ENCODE data around the gene MIGA2. TPM values are rescaled to one million over a fixed set of nuclear protein-coding genes. Genes with fewer than 3 reads are reported as not detected.

Gene MIGA2
- total and polyA plus RNA-seq, 10 donors = 20.2 to 47.1 (median 34.4) TPM

GRCh38 chr9:129093602-129094386 lies 57.4 kb downstream of the MIGA2 start:
- WGBS, 5 donors = 68 to 79% (median 73%) methylated on average over 17 to 20 of the region's 20 CpGs
- Histone ChIP-seq H3K4me3 (no peak overlapping the region), H3K4me1 (peaks cover 0 to 18% (median 9%) of the 10 kb centered on the region in 6 donors), H3K27ac (peak overlapping the region in 7 of 8 donors; percentile 30 to 75 (median 65)), H3K9me3 (no peaks in the 10 kb centered on the region), H3K27me3 (replicated peaks in 1 of 7) (no peaks in the 10 kb centered on the region), H3K36me3 (peaks cover 5 to 66% (median 28%) of the 10 kb centered on the region in 6 donors)
- TF ChIP-seq POLR2AphosphoS5 (IDR thresholded peaks at IDR 0.05) (no peak), CTCF (IDR thresholded peaks at IDR 0.05 in 8 of 11, conservative IDR thresholded peaks at IDR 0.05 in 3 of 11) (no peak), POLR2A (IDR thresholded peaks at IDR 0.05) (no peak)
- DNase-seq = no peak
- intact Hi-C loops (cut with DNase I; ENCODE audit: low total_unique reads) = no loop called here

DNA sequence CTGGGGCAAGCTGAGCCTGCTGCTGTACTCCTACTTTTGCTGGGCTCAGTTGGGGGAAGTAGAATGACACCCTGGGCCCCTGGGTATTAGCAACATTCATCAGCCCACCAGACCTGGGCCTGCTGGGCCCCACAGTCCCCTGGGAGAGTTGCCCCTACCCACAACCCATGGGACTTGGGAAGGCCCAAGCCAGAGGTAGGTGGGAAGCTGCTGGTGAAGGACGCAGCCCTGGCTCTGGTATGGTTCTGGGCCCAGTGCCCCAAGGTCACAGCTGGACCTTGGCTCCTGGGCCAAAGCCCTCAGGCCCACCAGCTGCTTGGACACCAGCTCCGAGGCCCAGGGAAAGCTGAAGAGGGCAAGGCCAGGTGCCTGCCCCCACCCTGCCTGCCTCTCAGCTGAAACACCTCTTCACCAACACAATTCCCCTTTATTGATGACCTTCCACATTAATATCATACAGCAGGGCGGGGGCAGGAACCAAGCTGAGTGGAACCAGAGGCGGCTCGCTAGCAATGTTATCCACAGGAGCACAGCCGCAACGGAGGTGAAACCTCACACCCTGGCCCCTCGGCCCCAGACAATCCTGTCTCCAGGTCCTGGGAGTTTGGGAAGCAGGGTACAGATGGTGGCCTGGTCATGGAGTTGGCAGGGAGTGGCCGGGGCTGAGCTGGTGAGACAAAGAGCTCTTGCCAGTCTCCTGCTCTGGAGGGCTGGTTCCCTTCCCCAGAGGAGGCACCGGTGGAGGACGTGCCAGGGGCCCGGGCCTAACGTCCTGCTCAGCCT lies 58.2 kb downstream of the MIGA2 start:
- peaks cover 0 to 58% (median 20%) of the 10 kb centered on the region in 6 donors for H3K36me3 ChIP-seq
- no peaks in the 10 kb centered on the region for H3K27me3 ChIP-seq (replicated peaks in 1 of 7)
- no peak overlapping the region for H3K4me3 ChIP-seq
- H3K9me3 ChIP-seq = no peaks in the 10 kb centered on the region
- H3K27ac ChIP-seq = peak overlapping the region in 7 of 8 donors; percentile 30 to 75 (median 65)
- intact Hi-C loops (cut with DNase I; ENCODE audit: low total_unique reads) = no loop called here
- TF ChIP-seq POLR2A (IDR thresholded peaks at IDR 0.05) (no peak), POLR2AphosphoS5 (IDR thresholded peaks at IDR 0.05) (peak in 1 of 3 donors; percentile 35), CTCF (IDR thresholded peaks at IDR 0.05 in 8 of 11, conservative IDR thresholded peaks at IDR 0.05 in 3 of 11) (no peak)
- DNase-seq = no peak
- 62 to 79% (median 73%) methylated on average over 13 of the region's 13 CpGs for WGBS, 5 donors
- peaks cover 0 to 18% (median 9%) of the 10 kb centered on the region in 6 donors for H3K4me1 ChIP-seq

DNA sequence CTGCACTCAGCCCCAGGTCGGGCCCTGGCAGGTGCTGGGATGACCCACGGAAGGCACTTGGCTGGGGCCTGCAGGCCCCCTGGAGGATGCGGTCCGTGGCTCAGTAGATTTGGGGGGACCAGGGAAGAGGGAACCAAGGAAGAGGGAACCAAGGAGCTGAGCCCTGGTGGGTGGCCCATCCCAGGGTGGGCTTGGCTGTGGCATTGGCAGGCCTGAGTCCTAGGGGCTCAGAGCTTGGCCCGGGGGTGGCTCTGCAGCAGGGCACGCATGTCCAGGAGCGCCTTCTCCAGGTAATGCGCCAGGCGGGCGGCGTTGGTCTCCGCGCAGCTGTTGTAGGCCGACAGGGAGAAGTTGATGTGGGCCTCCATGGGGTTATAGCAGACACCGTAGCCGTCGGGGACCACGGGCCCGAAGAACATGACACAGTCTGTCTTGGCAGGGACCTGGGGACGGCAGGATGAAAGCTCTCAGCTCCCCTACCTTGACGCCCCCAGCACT lies 58.8 kb downstream of the MIGA2 start:
- H3K36me3 ChIP-seq = peaks cover 0 to 53% (median 14%) of the 10 kb centered on the region in 6 donors
- 92 to 94% (median 93%) methylated on average over 17 to 21 of the region's 21 CpGs for WGBS, 5 donors
- no peak for TF ChIP-seq CTCF (IDR thresholded peaks at IDR 0.05 in 8 of 11, conservative IDR thresholded peaks at IDR 0.05 in 3 of 11)
- no peaks in the 10 kb centered on the region for H3K27me3 ChIP-seq (replicated peaks in 1 of 7)
- peaks cover 0 to 18% (median 9%) of the 10 kb centered on the region in 6 donors for H3K4me1 ChIP-seq
- DNase-seq = no peak
- H3K4me3 ChIP-seq = no peak overlapping the region
- H3K27ac ChIP-seq = peak overlapping the region in 6 of 8 donors; percentile 46 to 75 (median 68)
- intact Hi-C loops (cut with DNase I; ENCODE audit: low total_unique reads) = no loop called here
- H3K9me3 ChIP-seq = no peaks in the 10 kb centered on the region

Measured in spleen (tissue), 11 donors.